A549 (cell line): ENCODE measurements around the gene MCTP2. TPM values are rescaled to one million over a fixed set of nuclear protein-coding genes. Genes with fewer than 3 reads are reported as not detected.

Experiments used
- ATAC-seq, 2 experiments: fragments of 200-7000 bp in 1 of 2; fragments of >200 bp in 1 of 2; cut with Nextera tagmentation in 1 of 2; cut with Tn5 transposase in 1 of 2; 3 replicates each; pipeline versions ENCODE4 v1.8.0 to v1.9.1; 2018 to 2020; ENCODE audit warnings: mild to moderate bottlenecking in 1 of 2, moderate library complexity in 1 of 2
- CTCF ChIA-PET: fragments of 300-600 bp; sonication (Branson Sonifier 250); formaldehyde crosslinking; extraction: SDS; loops from one replicate; lab custom pipeline; 2021; ENCODE audit warnings: antibody characterized with exemption, inconsistent platforms; lab: Yijun Ruan, JAX
- POLR2A ChIA-PET: fragments of 350-600 bp; formaldehyde crosslinking; extraction: SDS; loops from one replicate; lab custom pipeline; 2021; ENCODE audit warnings: antibody characterized with exemption, inconsistent platforms; lab: Yijun Ruan, JAX
- DNase-seq, 2 experiments: peaks; one replicate each; pipeline versions ENCODE4 v3.0.0 to v3.0.0-alpha.2; 2011 to 2016; ENCODE audit warnings: low read depth in 1 of 2, low spot score in 1 of 2
- FAIRE-seq: peaks from 2 replicates; lab custom pipeline; 2011; peaks lifted over from hg19 to GRCh38; lab: Jason Lieb, UNC
- H3K27ac ChIP-seq, 2 experiments: fragments of >200 bp; sonication (Bioruptor Twin); formaldehyde crosslinking; 3 replicates each; pipeline ENCODE4 v1.5.1; 2016 to 2017
- H3K4me1 ChIP-seq: fragments of >200 bp; sonication (Bioruptor Twin); formaldehyde crosslinking; 3 replicates; pipeline ENCODE4 v1.6.1; 2016
- H3K4me2 ChIP-seq: fragments of >200 bp; sonication (Bioruptor Twin); formaldehyde crosslinking; 3 replicates; pipeline ENCODE4 v1.6.1; 2016
- H3K4me3 ChIP-seq: fragments of >200 bp; sonication (Bioruptor Twin); formaldehyde crosslinking; 3 replicates; pipeline ENCODE4 v1.5.1; 2016
- H3K9me3 ChIP-seq: fragments of >200 bp; sonication (Bioruptor Twin); formaldehyde crosslinking; 3 replicates; pipeline ENCODE4 v1.6.1; 2016
- ATOH8 ChIP-seq: fragments of 250-450 bp; sonication (Bioruptor Pico); IDR thresholded peaks from 2 replicates; pipeline ENCODE4 v1.5.0; 2020; ENCODE audit warnings: low read depth, mild to moderate bottlenecking, moderate library complexity
- BCL3 ChIP-seq: fragments of >200 bp; sonication (Bioruptor Twin); formaldehyde crosslinking; IDR thresholded peaks from 3 replicates; pipeline ENCODE4 v1.6.1; 2016
- CBX2 ChIP-seq: fragments of 200-600 bp; sonication (generic); IDR thresholded peaks from 2 replicates; pipeline ENCODE4 v1.6.1; 2016; ENCODE audit warnings: low read depth, mild to moderate bottlenecking, borderline replicate concordance
- CTCF ChIP-seq: fragments of >200 bp; sonication (Bioruptor Twin); formaldehyde crosslinking; IDR thresholded peaks from 3 replicates; pipeline ENCODE4 v1.5.1; 2016
- E2F6 ChIP-seq: IDR thresholded peaks from 2 replicates; pipeline ENCODE4 v1.6.1; 2012; ENCODE audit warnings: low read depth, borderline replicate concordance
- EHF ChIP-seq: fragments of 250-450 bp; sonication (Bioruptor Pico); IDR thresholded peaks from 2 replicates; pipeline ENCODE4 v1.5.0; 2020; ENCODE audit warnings: mild to moderate bottlenecking
- HES2 ChIP-seq: fragments of >200 bp; sonication (Bioruptor Twin); formaldehyde crosslinking; IDR thresholded peaks from 2 replicates; pipeline ENCODE4 v1.6.1; 2016
- HEYL ChIP-seq: fragments of 250-450 bp; sonication (Bioruptor Pico); IDR thresholded peaks from 2 replicates; pipeline ENCODE4 v1.8.0; 2021; ENCODE audit warnings: mild to moderate bottlenecking, moderate library complexity
- HOXA7 ChIP-seq: fragments of 250-450 bp; sonication (Bioruptor Pico); IDR thresholded peaks from 2 replicates; pipeline ENCODE4 v1.5.0; 2020; ENCODE audit warnings: mild to moderate bottlenecking, moderate library complexity
- HOXB13 ChIP-seq: fragments of 250-450 bp; sonication (Bioruptor Pico); IDR thresholded peaks from 2 replicates; pipeline ENCODE4 v1.5.0; 2020; ENCODE audit warnings: low read depth, mild to moderate bottlenecking, moderate library complexity
- KDM5A ChIP-seq: fragments of 200-600 bp; sonication (generic); IDR thresholded peaks from 2 replicates; pipeline ENCODE4 v1.6.1; 2016; ENCODE audit warnings: antibody characterized with exemption, mild to moderate bottlenecking
- MAFK ChIP-seq: fragments of 450-650 bp; IDR thresholded peaks from 2 replicates; pipeline ENCODE4 v1.6.1; 2014; ENCODE audit not compliant: partially characterized antibody
- MYC ChIP-seq: IDR thresholded peaks from 2 replicates; pipeline ENCODE4 v1.6.1; 2012; ENCODE audit warnings: mild to moderate bottlenecking, inconsistent platforms, low read length, improper control_type of control experiment, borderline replicate concordance
- NFE2L2 ChIP-seq: fragments of 150-350 bp; conservative IDR thresholded peaks from 2 replicates; pipeline ENCODE4 v1.6.1; 2014; ENCODE audit warnings: low read length
- PBX3 ChIP-seq: IDR thresholded peaks from 2 replicates; pipeline ENCODE4 v1.6.1; 2012
- SMC3 ChIP-seq: fragments of >200 bp; sonication (Bioruptor Twin); formaldehyde crosslinking; IDR thresholded peaks from 3 replicates; pipeline ENCODE4 v1.6.1; 2018; ENCODE audit warnings: inconsistent platforms
- TFCP2L1 ChIP-seq: fragments of 250-450 bp; sonication (Bioruptor Pico); IDR thresholded peaks from 2 replicates; pipeline ENCODE4 v1.5.0; 2021; ENCODE audit warnings: mild to moderate bottlenecking
- TP53 ChIP-seq: fragments of 250-450 bp; sonication (Bioruptor Pico); IDR thresholded peaks from 2 replicates; pipeline ENCODE4 v1.5.0; 2021; ENCODE audit warnings: mild to moderate bottlenecking, moderate library complexity
- USF2 ChIP-seq: fragments of 450-650 bp; IDR thresholded peaks from 2 replicates; pipeline ENCODE4 v1.6.1; 2014; ENCODE audit warnings: antibody characterized with exemption
- ZNF302 ChIP-seq: fragments of 250-450 bp; sonication (Bioruptor Pico); IDR thresholded peaks from 2 replicates; pipeline ENCODE4 v1.9.0; 2021; ENCODE audit warnings: inconsistent platforms, mild to moderate bottlenecking, moderate library complexity
- ZSCAN20 ChIP-seq: fragments of 250-450 bp; sonication (Bioruptor Pico); IDR thresholded peaks from 2 replicates; pipeline ENCODE4 v1.8.0; 2022; ENCODE audit warnings: mild to moderate bottlenecking, moderate library complexity
- WGBS: methylation state at CpG from one replicate; pipeline ENCODE4 v1.1.6; 2017; ENCODE audit errors: missing lambda C conversion rate; 5-methylcytosine and 5-hydroxymethylcytosine counted together
- polyA plus RNA-seq, 4 experiments: library from polyadenylated mRNA; depleted of rRNA in 3 of 4; stranded (reverse); fragments of >200 nt; fragmentation: RNase III in 1 of 4; extraction: RNeasy Plus Mini Kit Qiagen cat#74134 plus additional on column Dnase treatment in 1 of 4; gene quantifications; 2 replicates in 3 of 4; 3 replicates in 1 of 4; pipeline ENCODE4 v1.2.3, GENCODE V29; 2011 to 2017

The MCTP2 gene
- polyA plus RNA-seq, 2 of the 4 experiments (the other 2 are of a cell fraction) = not detected

GRCh38 chr15:94453227-94453988, 222.0 kb downstream of the MCTP2 start:
- Histone ChIP-seq H3K27ac (no peak overlapping the region), H3K9me3 (peaks cover 1% of the 10 kb centered on the region; the same call in 1 of the 3 replicates), H3K4me3 (no peak overlapping the region), H3K4me1 (no peaks in the 10 kb centered on the region), H3K4me2 (no peak overlapping the region)
- no peak for ATAC-seq
- no peak for TF ChIP-seq KDM5A
- TF ChIP-seq PBX3 = no peak
- no peak for TF ChIP-seq SMC3
- no peak for TF ChIP-seq EHF (CRISPR knock-in tag)
- no peak for TF ChIP-seq HOXB13
- no peak for TF ChIP-seq TFCP2L1 (CRISPR knock-in tag)
- TF ChIP-seq NFE2L2 = no peak
- TF ChIP-seq BCL3 = no peak
- TF ChIP-seq ZSCAN20 (CRISPR knock-in tag) = no peak
- TF ChIP-seq HEYL (CRISPR knock-in tag) = no peak
- TF ChIP-seq HES2 = no peak
- TF ChIP-seq E2F6 = no peak
- TF ChIP-seq ZNF302 (CRISPR knock-in tag) = no peak
- ChIA-PET CTCF (interaction anchor here (1.1 kb wide), 1 partner anchor 9 kb away, joined by 4 read pairs; no protein-coding TSS in a partner anchor), POLR2A (no interaction called here)
- no peak for DNase-seq
- FAIRE-seq = no peak
- WGBS = 25% methylated on average over 1 of the region's 1 CpG

- CTCF ChIA-PET = no interaction called here
- Histone ChIP-seq H3K4me3 (no peak overlapping the region), H3K4me2 (no peak overlapping the region), H3K4me1 (no peaks in the 10 kb centered on the region), H3K9me3 (no peaks in the 10 kb centered on the region)
- FAIRE-seq (no peak), DNase-seq (no peak), ATAC-seq (no peak)
- TF ChIP-seq MYC (no peak), ZSCAN20 (CRISPR knock-in tag) (no peak), USF2 (no peak), KDM5A (no peak), TP53 (CRISPR knock-in tag) (no peak), ATOH8 (no peak), HEYL (CRISPR knock-in tag) (no peak), MAFK (no peak)
- TF ChIP-seq, all 56 proteins: peak for 0
- WGBS = 37% methylated on average over 9 of the region's 9 CpGs
- POLR2A ChIA-PET = no interaction called here
- H3K27ac ChIP-seq = no peak overlapping the region
Measured at GRCh38 chr15:94455297-94455696, 223.9 kb downstream of the MCTP2 start.

GRCh38 chr15:94456226-94456625, 224.9 kb downstream of the MCTP2 start:
- no peak overlapping the region for H3K4me2 ChIP-seq
- no peaks in the 10 kb centered on the region for H3K9me3 ChIP-seq
- WGBS = 1% methylated on average over 5 of the region's 5 CpGs
- FAIRE-seq (no peak), ATAC-seq (no peak), DNase-seq (no peak)
- POLR2A ChIA-PET = no interaction called here
- H3K27ac ChIP-seq = no peak overlapping the region
- no peak overlapping the region for H3K4me3 ChIP-seq
- CTCF ChIA-PET = no interaction called here
- TF ChIP-seq HOXA7 (CRISPR knock-in tag) (no peak), CBX2 (no peak), CTCF (no peak)
- H3K4me1 ChIP-seq = no peaks in the 10 kb centered on the region
